HepG2 (cell line): ENCODE results near the gene STEAP3. TPM values are rescaled to one million over a fixed set of nuclear protein-coding genes. Genes with fewer than 3 reads are reported as not detected.

Source experiments
- ATAC-seq: fragments of 200-7000 bp; cut with Tn5 transposase; 3 replicates; pipeline ENCODE4 v1.9.1; 2020; ENCODE audit warnings: mild to moderate bottlenecking, moderate library complexity
- BruUV-seq: library from RNA; stranded (reverse); fragments of 400-500 nt; replicated peaks from 2 replicates; lab custom pipeline; 2021; lab: Mats Ljungman, UMichigan
- CTCF ChIA-PET: fragments of 300-600 bp; formaldehyde crosslinking; extraction: SDS; loops from one replicate; lab custom pipeline; 2021; ENCODE audit warnings: low total read pairs, inconsistent platforms, low intra/inter-chr PET ratio; lab: Yijun Ruan, JAX
- POLR2A ChIA-PET: fragments of 350-600 bp; sonication (Branson Sonifier 250); formaldehyde crosslinking; loops from one replicate; lab custom pipeline; 2020; ENCODE audit warnings: antibody characterized with exemption, inconsistent platforms; lab: Yijun Ruan, JAX
- DNase-seq: peaks from one replicate; pipeline ENCODE4 v3.0.0-alpha.2; 2015; ENCODE audit warnings: low spot score
- FAIRE-seq: peaks from 3 replicates; lab custom pipeline; 2011; peaks lifted over from hg19 to GRCh38; lab: Jason Lieb, UNC
- H2AFZ ChIP-seq: one replicate; pipeline ENCODE4 v1.6.1; 2011; ENCODE audit warnings: low read length, inconsistent platforms
- H3K27ac ChIP-seq: fragments of 300-600 bp; 3 replicates; pipeline ENCODE4 v1.8.0; 2011; ENCODE audit warnings: mixed run types, mild to moderate bottlenecking, mixed read lengths, low read length, inconsistent platforms; ENCODE audit not compliant: insufficient read depth; ENCODE audit errors: extremely low read length
- H3K27me3 ChIP-seq, 2 experiments: fragments of 200-600 bp in 1 of 2; 2 replicates in 1 of 2; 3 replicates in 1 of 2; pipeline versions ENCODE4 v1.6.0 to v1.8.0; 2011; ENCODE audit warnings: low read length in 2 of 2, mild to moderate bottlenecking in 2 of 2, moderate library complexity in 2 of 2, inconsistent platforms in 1 of 2; ENCODE audit not compliant: insufficient read depth in 2 of 2, control insufficient read depth in 1 of 2
- H3K36me3 ChIP-seq, 2 experiments: fragments of 200-600 bp in 1 of 2; replicated peaks in 1 of 2; 2 replicates in 1 of 2; 3 replicates in 1 of 2; pipeline versions ENCODE4 v1.5.1 to v1.8.0; 2011; ENCODE audit warnings: low read length in 2 of 2, inconsistent platforms in 1 of 2; ENCODE audit not compliant: insufficient read depth in 2 of 2, control insufficient read depth in 1 of 2
- H3K4me1 ChIP-seq: 2 replicates; pipeline ENCODE4 v1.5.1; 2012; ENCODE audit warnings: low read length, inconsistent platforms; ENCODE audit not compliant: insufficient read depth
- H3K4me2 ChIP-seq: 2 replicates; pipeline ENCODE4 v1.6.0; 2011; ENCODE audit warnings: low read depth, low read length, inconsistent platforms
- H3K4me3 ChIP-seq, 3 experiments: fragments of 200-600 bp in 1 of 3; sonication (generic), shearing (Covaris generic) in 1 of 3; replicated peaks in 1 of 3; 2 replicates each; pipeline ENCODE4 v1.5.1; 2011 to 2016; ENCODE audit warnings: low read length in 3 of 3, inconsistent platforms in 2 of 3, low read depth in 2 of 3, mild to moderate bottlenecking in 2 of 3, control low read depth in 1 of 3, mixed read lengths in 1 of 3; ENCODE audit not compliant: insufficient read depth in 1 of 3
- H3K79me2 ChIP-seq: one replicate; pipeline ENCODE4 v1.6.1; 2011; ENCODE audit warnings: low read length, inconsistent platforms; ENCODE audit not compliant: insufficient read depth
- H3K9ac ChIP-seq: 2 replicates; pipeline ENCODE4 v1.6.0; 2011; ENCODE audit warnings: mild to moderate bottlenecking, low read depth, low read length, inconsistent platforms; ENCODE audit not compliant: insufficient read depth
- H3K9me3 ChIP-seq: 2 replicates; pipeline ENCODE4 v1.5.1; 2012; ENCODE audit warnings: mild to moderate bottlenecking, low read length
- H4K20me1 ChIP-seq: 2 replicates; pipeline ENCODE4 v1.6.0; 2011; ENCODE audit warnings: inconsistent platforms, mild to moderate bottlenecking, low read length, moderate library complexity; ENCODE audit not compliant: insufficient read depth
- LRRFIP1 ChIP-seq: sonication (generic); formaldehyde crosslinking; conservative IDR thresholded peaks from 2 replicates; pipeline ENCODE4 v1.4.0; 2020; ENCODE audit warnings: missing genetic modification reagents
- ZNF343 ChIP-seq: sonication (generic); formaldehyde crosslinking; IDR thresholded peaks from 2 replicates; pipeline ENCODE4 v1.4.0; 2020; ENCODE audit warnings: mild to moderate bottlenecking, missing genetic modification reagents
- ZNF629 ChIP-seq: sonication (generic); formaldehyde crosslinking; conservative IDR thresholded peaks from 2 replicates; pipeline ENCODE4 v1.5.0; 2020; ENCODE audit warnings: missing genetic modification reagents
- WGBS: methylation state at CpG from one replicate; pipeline ENCODE4 v1.1.6; 2017; ENCODE audit warnings: low lambda C conversion rate; 5-methylcytosine and 5-hydroxymethylcytosine counted together
- in situ Hi-C: cut with HindIII; loops from 2 replicates; pipeline ENCODE4 v1.10.0; 2017; ENCODE audit warnings: low pct_unique_long_range_greater_than_20kb; ENCODE audit not compliant: extremely low pct_ligation_motif_present
- intact Hi-C: fragments of 100-400 bp; cut with micrococcal nuclease; formaldehyde crosslinking; loops from one replicate; pipeline ENCODE4 v1.10.0; 2022; ENCODE audit not compliant: unreplicated experiment
- polyA plus RNA-seq, 8 experiments: library from polyadenylated mRNA; depleted of rRNA in 3 of 8; stranded (reverse) in 7 of 8; unstranded in 1 of 8; fragments of >200 nt; fragmentation: Illumina TruSeq in 4 of 8; extraction: Trizol in 4 of 8; gene quantifications; 2 replicates each; pipeline versions ENCODE4 v1.2.1 to v1.2.3, GENCODE V29; 2011 to 2016; ENCODE audit warnings: low read depth in 4 of 8, missing spikeins in 1 of 8, mixed read lengths in 1 of 8; ENCODE audit not compliant: insufficient read depth in 1 of 8
- total RNA-seq, 5 experiments: library from RNA; depleted of rRNA; stranded (reverse); fragments of >200 nt; fragmentation: Illumina TruSeq; extraction: Trizol; gene quantifications; 2 replicates each; pipeline ENCODE4 v1.2.3, GENCODE V29; 2016; ENCODE audit warnings: low read depth in 1 of 5
- TF ChIP-seq, protein P1 (sequence below): sonication (generic); formaldehyde crosslinking; IDR thresholded peaks from 2 replicates; pipeline ENCODE4 v1.8.0; 2022; ENCODE audit warnings: mild to moderate bottlenecking, missing genetic modification reagents; ENCODE audit not compliant: insufficient replicate concordance

Gene STEAP3
- total and polyA plus RNA-seq, 2 of the 13 experiments (the other 11 are each of a cell fraction or from before 2014, with no cell fraction given) = 7.3 to 21.1 TPM

DNA sequence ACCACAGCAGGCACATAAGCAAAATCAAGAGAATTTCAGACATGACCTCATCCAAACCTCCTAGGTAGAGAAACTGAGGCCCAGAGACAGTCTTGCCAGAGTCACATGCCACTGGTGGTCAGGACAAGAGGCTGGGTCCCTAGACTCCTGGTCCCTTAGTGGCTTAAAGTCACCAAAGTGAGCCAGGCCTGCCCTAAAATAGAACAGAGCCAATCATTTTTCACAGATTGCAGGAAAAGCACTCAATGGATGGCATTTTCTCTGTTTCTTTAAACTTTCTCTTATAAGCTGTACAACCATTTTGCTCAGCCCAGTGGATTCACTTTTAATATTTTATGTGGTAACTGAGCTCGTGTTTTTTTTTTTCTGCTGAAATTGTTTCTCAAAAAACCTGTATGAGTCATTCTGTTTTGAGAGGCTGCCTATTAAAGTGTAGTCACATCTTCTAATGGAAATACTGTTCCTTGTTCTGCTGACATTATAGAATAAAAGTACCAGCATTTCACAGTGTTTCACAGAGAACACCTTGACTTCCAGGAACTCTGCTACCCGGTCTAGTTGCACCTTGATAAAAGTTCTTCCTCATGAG lies 29.6 kb downstream of the STEAP3 start:
- TF ChIP-seq ZNF343 (CRISPR knock-in tag) (no peak), LRRFIP1 (CRISPR knock-in tag) (no peak)
- no peak overlapping the region for H3K4me2 ChIP-seq
- no peaks in the 10 kb centered on the region for H3K27me3 ChIP-seq
- ChIA-PET POLR2A (no interaction called here), CTCF (no interaction called here)
- intact Hi-C loops (no loop called here), in situ Hi-C loops (no loop called here)
- H3K9me3 ChIP-seq = no peaks in the 10 kb centered on the region
- no peak overlapping the region for H3K27ac ChIP-seq
- H2AFZ ChIP-seq = no peak overlapping the region
- ATAC-seq = no peak
- 90% methylated on average over 2 of the region's 2 CpGs for WGBS
- no peak for FAIRE-seq
- DNase-seq = no peak
- H3K9ac ChIP-seq = no peak overlapping the region
- BruUV-seq = no TSS peak
- H3K4me3 ChIP-seq = no peak overlapping the region
- H3K36me3 ChIP-seq = peaks cover 8 to 65% of the 10 kb centered on the region in 2 experiments
- no peaks in the 10 kb centered on the region for H4K20me1 ChIP-seq
- H3K4me1 ChIP-seq = peaks cover 7% of the 10 kb centered on the region; the same call in 1 of the 2 replicates
- no peaks in the 10 kb centered on the region for H3K79me2 ChIP-seq

DNA sequence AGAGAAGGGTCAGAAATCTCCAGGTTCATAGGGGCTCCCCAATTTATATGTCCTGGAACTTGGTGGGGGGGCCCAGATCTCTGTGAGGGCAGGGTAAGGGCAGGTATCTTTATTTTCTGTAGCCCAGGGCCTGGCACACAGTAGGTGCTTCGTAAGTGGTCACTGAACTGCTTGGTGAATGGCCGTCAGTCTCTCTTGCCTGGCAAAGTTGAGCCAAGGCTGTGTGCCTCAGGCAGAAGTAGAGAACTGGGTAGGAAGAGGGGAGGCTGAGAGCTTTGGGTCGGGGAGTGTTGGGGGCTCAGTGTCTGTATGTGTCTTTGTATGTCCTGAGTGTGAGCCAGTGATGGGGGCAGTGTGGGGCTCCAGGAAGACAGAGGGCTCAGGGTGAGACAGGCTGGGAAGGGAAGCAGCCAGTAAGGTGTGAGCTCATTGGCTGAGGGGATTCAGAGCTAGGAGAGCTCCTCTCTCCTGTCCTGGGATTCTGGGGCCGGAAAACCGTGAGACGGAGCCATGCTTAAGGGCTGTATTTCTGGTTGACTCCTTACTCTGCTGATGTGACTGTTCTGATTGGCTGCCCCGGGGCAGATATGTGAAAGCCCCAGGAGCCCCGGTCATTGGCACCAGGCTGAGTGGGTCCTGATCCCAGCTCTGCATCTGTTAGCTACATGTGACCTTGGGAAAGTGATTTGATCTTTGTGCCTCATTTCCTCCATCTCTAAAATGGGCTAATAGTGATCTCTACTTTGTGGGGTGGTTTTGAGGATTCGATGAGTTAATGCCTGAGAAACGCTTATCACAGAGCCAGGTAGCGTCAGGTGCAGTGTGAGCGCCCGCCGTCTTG lies 30.3 kb downstream of the STEAP3 start:
- CTCF ChIA-PET = no interaction called here
- H3K9me3 ChIP-seq = no peaks in the 10 kb centered on the region
- H3K27me3 ChIP-seq = no peaks in the 10 kb centered on the region
- H2AFZ ChIP-seq = no peak overlapping the region
- H3K79me2 ChIP-seq = no peaks in the 10 kb centered on the region
- TF ChIP-seq, protein P1, sequence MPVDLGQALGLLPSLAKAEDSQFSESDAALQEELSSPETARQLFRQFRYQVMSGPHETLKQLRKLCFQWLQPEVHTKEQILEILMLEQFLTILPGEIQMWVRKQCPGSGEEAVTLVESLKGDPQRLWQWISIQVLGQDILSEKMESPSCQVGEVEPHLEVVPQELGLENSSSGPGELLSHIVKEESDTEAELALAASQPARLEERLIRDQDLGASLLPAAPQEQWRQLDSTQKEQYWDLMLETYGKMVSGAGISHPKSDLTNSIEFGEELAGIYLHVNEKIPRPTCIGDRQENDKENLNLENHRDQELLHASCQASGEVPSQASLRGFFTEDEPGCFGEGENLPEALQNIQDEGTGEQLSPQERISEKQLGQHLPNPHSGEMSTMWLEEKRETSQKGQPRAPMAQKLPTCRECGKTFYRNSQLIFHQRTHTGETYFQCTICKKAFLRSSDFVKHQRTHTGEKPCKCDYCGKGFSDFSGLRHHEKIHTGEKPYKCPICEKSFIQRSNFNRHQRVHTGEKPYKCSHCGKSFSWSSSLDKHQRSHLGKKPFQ (CRISPR knock-in tag) = no peak
- peak; percentile 85 for TF ChIP-seq ZNF629 (CRISPR knock-in tag)
- DNase-seq (no peak), FAIRE-seq (no peak), ATAC-seq (no peak)
- H4K20me1 ChIP-seq = no peaks in the 10 kb centered on the region
- peaks cover 8 to 62% of the 10 kb centered on the region in 2 experiments for H3K36me3 ChIP-seq
- 89% methylated on average over 14 of the region's 14 CpGs for WGBS
- intact Hi-C loops = no loop called here
- H3K4me1 ChIP-seq = peaks cover 7% of the 10 kb centered on the region; the same call in 1 of the 2 replicates
- no peak overlapping the region for H3K4me3 ChIP-seq
- POLR2A ChIA-PET = interaction anchor here (1.2 kb wide), 1 partner anchor 30 kb away, joined by 3 read pairs; no protein-coding TSS in a partner anchor
- no peak overlapping the region for H3K27ac ChIP-seq
- H3K4me2 ChIP-seq = no peak overlapping the region
- in situ Hi-C loops = no loop called here
- BruUV-seq = no TSS peak
- no peak overlapping the region for H3K9ac ChIP-seq
